DMS79 treated with DMSO at 0.1 percent for 48 hours (cell line): ENCODE data around the gene TMEM212.

Experiments used
- DNase-seq: peaks from one replicate; lab custom pipeline; 2025; lab: John Stamatoyannopoulos, UW

The TMEM212 gene

DNA sequence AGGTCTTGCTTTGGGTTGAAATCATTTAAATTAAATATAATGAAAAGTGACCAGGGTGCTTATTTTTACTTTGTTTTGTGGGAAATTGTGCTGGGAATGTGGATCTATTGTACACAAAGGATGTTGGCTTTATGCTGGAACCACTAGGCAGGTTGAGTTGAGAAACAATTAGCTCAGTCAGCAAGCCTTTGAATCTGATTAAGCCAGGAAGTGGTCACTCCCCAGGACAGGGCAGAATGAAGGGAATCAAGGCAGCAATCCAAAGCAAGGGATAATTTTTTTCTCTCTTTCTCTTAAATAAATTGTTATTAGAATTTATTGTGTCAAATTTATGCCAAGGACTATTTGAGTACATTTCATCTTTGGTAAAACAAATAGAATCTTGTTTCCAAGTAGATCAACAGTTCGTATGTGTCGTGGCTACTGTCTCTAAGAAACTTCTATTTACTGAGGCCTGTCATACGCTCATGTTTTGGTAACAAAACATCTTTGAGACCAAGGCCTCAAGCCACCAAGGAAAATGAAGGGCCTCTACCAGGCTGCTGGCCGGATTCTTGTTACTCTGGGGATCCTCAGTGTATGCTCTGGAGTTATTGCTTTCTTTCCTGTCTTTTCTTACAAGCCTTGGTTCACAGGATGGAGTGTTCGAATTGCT is at the start of gene TMEM212:
TMEM212 (plus strand) TSS at position 486 of the 655 bp plus-strand sequence; CDS start at position 521, 35 bp downstream.
- no peak for DNase-seq

DNA sequence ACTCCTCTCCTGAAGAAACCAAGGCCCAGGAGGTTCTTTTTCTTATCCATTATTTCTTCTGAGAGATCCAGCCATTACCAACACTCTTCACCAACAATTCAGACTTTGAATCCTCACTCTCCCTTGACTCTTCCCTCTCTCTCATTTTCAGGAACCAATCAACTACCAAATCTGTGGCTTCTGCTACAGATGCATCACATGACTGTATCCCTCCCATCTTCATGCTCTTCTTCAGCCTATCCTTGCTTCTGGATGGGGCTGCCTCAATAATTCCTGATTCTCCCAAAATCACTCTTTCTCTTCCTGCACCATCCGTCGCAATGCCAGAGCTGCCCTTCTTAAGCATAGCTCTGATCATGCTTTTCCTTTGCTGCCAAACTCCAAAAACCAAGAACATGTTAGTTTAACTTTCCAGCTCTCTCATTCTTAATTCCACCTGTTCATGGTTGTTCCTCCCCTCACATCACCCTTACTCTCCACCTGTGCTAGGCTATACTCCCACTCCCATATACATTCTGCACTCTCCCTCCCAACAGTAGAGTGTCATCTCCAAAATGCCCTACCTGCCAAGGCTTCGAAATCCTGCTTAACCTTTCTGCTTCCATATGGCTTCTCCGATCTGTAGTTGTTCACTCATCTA is 46.4 kb upstream of the TMEM212 start:
- no peak for DNase-seq

DNA sequence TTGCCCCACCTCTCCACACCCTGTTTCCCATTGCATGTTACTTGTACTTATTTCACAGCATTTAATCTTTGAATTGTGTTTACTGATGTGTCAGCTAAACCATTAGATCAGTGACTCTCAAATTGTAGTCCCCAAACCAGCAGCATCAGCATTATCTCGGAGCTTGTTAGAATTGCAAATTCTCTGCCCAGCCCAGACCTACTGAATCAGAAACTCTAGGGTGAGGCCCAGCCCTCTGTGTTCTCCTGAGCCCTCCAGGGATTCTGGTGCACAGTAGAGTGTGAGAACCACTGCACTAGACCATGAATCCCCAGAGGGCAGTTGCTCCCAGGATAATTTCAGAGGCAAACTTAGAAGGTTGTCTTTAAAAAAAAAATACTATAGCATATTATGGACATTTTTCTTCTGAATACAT is 45.9 kb upstream of the TMEM212 start:
- DNase-seq, result no peak

DNA sequence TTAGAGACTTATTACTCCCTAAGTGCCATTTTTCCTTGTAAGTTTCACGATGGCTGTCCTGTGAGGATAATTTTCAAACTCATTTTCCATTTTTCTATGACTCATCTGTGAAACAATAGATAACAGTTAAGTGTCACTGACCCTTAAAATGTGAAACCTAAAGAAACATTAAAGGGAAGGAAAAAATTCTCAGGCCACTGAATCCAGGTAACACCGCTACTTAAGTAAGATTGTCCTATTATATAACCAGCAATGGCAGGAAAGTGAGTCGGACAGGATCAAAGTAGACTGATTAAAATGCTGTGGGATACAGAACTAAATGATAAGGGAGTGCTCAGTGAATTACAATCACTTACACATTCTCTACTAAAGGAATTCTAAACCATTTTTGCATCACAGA is 45.3 kb upstream of the TMEM212 start:
- no peak for DNase-seq

DNA sequence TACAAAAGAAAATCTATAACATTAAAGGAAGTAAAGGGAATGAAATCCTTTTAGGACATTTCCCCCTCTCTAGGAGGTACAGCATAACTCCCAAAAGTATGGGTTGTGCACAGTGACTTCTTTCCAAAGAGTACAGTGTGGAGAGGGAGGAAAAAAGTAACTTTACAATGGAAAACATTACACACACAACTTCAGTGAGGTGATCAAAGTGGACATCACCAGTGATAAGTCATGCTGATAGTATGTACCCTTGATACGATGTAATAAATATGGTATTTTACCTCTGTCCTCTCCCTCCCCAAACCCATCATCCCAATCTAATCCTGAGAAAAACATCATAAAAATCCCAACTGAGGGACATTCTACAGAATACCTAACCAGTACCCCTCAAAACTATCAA is 43.6 kb upstream of the TMEM212 start:
- DNase-seq, result no peak

DNA sequence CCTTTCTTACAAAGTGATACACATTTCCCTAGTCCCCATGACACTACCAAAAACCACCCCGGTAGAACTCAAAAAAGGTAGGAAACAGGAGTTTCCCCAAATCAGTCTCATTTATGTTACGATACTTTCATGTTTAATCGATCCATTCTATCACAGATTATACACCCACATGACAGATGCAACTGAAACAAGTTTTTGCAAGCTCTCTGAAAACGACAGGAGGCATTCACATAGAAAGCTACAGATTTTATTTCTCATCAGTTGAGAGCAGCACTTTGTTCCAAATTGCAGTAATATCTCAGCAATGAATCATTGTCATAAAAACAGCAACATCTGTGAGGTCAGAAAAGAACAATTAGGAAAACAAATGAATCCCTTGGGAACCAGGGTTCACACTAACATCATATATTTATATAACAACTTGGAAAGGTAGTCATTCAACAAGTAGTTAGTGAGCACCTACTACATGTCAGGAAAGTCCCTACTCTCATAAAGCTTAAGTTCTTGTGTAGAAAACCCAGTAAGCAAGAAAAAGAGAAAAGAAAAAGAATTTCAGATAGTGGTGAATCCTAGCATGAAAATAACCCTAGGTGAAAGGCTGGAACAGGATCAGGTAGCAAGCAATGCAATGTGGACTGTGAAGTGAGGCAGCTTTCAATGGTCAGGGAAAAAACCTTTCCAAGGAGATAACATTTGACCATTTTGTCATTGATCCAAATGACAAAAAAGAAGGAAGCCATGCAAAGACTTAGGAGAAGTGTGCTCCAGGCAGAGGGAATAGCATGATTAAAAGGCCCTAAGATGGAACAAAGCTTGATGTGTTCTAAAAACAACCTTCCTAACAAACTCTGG is 41.2 kb upstream of the TMEM212 start:
- no peak for DNase-seq

DNA sequence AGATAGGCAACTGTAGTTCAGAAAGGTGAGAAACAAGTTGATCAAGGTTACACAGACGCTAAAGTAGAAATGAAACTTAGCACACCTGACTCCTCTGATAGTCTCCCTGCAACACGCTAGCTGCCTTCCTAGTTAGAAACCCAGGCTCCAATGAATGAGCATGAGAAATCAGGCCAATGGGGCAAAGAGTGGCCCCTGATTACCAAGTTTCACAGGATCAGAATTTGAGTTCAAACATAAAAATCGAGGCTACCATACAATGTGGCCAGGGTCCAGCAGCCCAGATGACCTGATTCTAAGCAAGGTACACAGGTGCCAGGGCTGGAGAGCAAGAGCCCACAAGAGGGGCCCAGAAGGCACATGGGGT is 40.6 kb upstream of the TMEM212 start:
- no peak for DNase-seq

DNA sequence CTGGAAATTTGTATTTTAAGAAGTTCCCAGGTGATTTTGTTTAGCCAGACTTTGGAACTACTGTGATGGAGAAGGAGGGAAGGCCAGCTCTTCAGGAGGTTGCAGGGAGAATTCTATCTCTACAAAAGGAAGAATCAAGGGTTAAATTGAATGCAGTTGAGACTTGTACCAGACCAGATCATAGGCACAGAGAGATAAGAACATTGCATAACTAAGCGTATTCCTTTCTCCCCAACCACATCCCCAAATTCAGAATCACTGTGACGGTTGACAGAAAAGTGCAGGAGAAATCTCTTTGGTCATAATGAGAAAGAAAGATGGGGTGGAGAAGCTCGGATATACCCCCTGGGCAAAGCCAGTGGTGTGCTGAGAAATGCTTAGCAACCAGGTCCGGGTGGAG is 40.1 kb upstream of the TMEM212 start:
- DNase-seq, result no peak

DNA sequence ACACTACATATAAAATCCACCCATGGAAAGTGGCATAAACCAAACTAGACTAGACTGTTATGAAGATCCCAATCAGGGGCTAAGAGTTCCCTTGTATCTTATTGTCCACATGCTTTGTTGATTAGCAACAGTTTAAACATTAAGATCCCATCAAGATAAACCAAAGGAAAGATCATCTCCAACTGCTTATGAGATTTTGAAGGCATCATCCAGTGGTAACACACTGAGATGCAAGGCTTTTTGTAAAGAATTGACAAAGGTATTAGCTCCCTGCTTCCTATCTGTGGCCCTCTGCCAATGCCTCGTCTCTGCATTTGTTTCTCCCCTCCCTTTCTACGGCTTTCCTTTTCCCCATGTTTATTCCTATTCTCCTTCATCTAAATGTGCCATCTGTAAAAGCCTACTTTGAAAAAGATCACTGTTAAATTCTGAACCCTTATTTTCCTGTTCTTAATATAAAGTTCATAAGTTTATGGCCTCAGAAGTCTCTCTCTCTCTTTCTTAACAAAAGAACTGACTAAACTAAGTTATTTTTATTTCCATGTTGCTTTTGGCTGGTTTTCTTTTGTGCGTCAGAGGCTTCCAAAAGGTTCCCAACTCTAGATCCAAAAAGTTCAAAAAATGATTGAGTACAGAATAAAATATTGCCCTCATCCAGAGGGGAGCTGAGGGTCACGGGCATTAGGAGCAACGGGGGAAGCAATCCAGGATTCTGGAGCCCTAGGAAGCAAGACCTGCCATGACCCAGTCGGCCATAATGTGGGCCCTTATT is 38.3 kb upstream of the TMEM212 start:
- no peak for DNase-seq

DNA sequence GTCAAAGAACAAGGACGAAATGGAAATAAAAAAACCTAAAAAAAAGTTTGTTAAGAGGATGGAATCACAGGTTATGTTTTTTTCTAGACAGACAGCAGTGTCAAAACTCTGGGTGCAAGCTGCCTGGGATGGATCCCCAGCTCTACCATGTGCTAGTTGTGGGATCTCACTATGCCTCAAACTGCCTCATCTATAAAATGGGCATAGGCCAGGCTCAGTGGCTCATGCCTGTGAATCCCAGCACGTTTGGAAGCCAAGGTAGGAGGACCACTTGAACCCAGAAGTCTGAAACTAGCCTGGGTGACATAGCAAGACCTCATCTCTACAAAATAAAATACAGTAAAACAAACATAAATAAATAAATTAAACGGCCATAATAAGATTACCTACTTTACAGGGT is 37.5 kb upstream of the TMEM212 start:
- no peak for DNase-seq

DNA sequence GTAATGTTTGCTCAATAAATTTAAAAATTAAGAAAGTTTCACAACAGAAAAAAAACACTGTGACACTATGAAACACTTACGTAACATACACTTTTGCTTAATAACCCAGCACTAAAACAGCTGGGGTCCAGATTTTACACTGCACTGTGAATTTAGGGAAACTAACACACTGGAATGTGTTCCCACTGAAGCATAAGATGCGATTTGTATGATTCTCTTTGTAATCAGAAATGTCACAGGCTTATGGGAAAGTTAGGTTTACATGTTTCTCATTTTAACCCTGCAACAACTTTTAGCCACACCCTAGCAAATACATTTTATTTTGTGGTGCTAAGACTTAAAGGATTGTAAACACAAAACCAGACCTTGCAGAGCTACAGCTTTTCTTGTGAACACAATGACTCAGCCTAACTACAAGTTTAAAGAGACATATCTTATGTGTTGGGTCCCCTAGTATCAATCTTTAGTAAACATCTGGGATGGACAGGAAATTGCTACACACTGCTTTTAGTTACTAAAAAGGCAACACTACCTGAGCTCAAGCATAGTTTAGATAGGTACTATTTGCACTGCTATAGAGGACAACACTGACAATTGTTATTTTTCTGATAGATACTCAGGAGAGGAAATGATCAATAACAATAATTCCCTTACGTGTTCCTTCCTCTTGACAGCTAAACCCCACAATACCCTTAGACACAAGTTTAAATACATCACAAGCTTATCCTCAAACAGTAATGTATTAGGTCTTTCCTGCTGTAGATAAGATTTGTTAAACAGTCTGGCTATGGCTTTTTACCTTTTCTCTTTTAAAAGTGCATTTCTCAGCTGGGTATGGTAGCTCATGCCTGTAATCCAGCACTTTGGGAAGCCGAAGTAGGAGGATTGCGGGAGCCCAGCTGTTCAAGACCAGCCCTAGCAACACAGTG is 36.7 kb upstream of the TMEM212 start:
- no peak for DNase-seq

DNA sequence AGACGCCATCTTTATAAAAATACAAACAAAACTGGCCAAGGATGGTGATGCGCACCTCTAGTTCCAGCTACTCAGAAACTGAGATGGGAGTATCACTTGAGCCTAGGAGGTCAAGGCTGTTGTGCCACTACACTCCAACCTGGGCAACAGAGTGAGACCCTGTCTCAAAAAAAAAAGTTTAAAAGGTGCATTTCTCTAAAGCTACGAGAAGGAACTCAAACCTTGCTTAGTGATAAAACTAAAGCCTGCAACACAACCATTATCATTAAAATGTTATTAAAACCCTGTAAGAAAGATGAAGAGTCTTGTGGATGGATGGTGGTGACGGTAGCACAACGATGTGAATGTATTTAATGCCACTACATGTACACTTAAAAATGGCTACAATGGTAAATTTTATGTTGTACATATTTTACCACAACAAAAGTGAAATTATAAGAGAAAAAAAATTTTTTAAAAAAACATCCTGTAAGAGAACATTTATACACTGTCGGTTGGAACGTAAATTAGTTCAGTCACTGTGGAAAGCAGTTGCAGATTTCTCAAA is 35.9 kb upstream of the TMEM212 start:
- no peak for DNase-seq

DNA sequence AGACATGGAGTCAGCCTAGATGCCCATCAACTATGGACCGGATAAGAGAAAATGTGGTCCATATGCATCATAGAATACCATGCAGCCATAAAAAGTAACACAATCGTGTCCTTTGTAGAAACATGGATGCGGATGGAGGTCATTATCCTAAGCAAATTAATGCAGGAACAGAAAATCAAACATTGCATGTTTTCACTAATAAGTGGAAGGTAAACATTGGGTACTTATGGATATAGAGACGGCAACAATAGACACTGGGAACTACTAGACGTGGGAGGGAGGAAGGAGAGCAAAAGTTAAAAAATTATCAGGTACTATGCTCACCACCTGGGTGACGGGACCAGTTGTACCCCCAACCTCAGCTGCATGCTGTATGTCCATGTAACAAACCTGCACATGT is 35.3 kb upstream of the TMEM212 start:
- no peak for DNase-seq

DNA sequence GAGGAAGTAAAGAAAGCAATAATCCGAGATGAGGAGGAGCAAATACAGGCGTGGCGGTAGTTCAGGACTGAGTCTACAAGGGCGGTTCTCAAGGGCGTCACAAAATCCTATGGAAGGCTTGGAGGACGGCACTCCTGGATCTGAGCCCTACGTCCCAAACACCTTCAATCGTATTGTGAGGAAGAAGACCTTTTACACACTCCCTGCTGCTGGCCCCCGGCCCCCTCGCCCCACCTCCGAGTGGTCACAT is 33.6 kb upstream of the TMEM212 start:
- DNase-seq, result no peak

DNA sequence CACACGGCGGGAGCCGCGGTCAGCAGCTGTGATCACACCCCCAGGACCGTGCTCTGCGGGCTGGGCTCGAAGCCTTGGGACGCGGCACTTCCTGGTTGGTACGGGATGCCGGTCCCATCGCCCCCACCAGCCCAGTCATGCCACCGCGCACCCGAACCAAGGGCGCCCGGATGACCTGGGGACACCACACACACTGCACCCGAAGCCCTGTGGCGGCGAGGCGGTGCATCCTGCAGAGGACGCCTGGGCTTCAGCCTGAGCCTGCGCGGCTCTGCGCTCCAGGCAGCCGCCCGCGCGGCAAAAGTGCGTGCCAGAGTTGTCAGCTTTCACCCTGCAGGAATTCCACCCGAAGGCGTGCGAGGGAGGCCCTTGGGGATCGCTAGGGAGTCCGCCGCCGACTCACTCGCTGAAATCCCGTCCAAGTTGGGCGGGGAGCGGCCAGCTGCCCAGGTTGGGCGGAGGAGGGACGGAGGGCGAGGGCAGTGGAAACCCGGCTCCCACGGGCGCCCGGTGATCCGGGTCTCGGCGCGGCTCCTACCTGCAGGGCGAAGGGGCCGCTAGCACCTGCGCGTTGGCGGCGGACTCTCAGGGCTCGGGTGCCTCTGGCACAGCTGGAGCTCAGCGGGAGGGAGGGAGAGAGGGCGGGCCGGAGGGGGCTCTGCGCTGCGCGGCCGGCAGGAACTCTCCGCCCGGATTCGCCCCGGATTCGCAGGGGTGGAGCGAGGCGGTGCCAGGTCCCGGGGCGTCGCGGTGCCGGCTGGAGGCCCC is 33.1 kb upstream of the TMEM212 start, which contains the start of gene PLD1:
PLD1 (minus strand) TSS at position 623 of the 768 bp plus-strand sequence. CDS start 72,432 bp downstream, outside the sequence.
- peak; percentile 70 for DNase-seq

DNA sequence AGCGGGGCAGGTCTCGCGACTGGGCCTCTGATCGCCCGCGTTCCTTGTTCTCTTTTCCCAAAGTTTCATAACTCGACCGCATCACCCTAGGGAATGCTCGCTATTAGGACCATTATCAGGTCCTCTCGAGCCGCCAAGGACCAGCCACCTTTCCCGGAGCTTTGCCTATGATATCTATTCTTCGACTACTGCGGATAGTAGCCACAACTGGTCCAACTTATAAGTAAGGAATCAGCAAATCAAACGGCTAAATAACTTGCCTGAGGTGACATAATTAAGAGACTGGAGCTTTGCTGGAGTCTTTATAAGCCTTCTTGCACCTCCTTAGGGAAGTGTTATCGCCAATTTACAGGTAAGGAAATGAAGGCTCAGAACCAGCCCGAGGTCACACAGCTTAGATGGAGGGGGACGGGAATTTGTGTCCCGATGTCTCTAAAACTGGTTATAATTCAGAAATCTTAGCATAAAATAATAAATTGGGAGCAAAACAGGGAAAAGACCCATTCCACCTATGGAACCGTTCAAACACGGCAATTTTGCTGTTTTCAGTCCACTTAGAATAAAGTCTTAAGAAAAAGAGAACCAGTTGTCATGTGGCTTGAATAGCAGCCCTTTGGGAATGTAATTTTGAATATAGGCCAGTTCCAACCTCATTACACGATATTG is 32.4 kb upstream of the TMEM212 start:
- peak; percentile 13 for DNase-seq

DNA sequence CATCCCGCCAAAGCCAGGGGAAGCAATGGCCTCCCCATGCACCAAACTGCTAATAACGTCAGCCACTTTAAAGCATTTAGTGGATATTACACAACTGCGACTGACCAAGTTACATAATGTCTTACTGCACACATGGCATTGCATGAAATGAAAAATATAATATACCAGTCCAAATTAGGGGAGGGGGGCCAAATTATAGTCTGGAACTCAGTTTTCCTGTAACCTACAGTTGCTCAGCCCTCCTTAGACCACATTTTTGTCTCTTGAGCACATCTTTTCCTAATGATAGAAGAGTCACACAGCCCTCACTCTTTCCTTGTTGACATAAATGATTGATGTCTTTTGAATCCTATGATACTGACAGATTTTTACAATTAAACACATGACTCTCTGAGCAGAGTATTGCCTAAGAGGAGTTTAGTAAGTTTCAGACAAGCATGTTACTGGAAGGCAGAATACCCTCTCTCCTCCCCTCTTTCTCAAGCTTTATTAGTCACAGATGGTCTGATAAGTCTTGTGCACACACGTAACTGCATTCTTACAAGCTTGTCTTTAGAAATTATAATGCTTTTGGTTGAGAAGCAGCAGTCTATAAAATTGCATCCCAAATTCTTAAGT is 31.7 kb upstream of the TMEM212 start:
- no peak for DNase-seq

DNA sequence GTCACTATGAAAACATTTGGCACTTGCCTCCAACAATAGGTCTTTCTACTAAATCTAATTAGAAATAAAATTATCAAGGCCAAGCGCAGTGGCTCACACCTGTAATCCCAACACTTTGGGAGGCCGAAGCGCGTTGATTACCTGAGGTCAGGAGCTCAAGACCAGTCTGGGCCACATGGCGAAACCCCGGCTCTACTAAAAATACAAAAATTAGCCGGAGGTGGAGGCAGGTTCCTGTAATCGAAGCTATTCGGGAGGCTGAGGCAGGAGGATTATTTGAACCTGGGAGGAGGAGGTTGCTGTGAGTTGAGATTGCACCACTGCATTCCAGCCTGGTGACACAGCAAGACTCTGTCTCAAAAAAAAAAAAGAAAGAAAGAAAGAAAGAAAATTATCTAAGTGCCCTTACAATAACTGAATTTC is 31.2 kb upstream of the TMEM212 start:
- DNase-seq, result no peak

DNA sequence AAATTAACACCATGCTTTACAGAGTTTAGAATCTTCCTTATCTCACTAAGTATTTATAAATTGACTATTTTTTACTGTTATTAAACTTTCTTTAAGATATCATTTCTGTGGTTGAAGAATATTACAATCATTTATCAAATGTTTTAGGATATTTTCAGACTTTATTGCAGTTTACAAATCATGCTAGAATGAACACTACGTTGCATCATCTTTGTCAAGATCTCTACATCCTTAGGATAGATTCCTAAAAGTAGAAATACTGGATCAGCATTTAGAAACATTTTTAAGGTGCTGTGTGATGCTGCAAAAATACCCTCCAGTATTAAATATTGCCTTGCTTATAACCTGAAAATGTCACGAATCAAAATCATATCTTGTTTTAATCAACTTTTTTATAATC is 30.3 kb upstream of the TMEM212 start:
- no peak for DNase-seq
